Mucosa of stomach (tissue), 1 donor: ENCODE measurements around the gene UVRAG.

ENCODE experiments used
- H3K27me3 ChIP-seq: one replicate; pipeline ENCODE4 v1.7.0; 2013; ENCODE audit warnings: mild to moderate bottlenecking, low read length; ENCODE audit not compliant: control insufficient read depth, insufficient read depth
- H3K36me3 ChIP-seq: one replicate; pipeline ENCODE4 v1.7.0; 2013; ENCODE audit warnings: low read length; ENCODE audit not compliant: control insufficient read depth, insufficient read depth
- H3K4me1 ChIP-seq: one replicate; pipeline ENCODE4 v1.7.0; 2013; ENCODE audit warnings: mild to moderate bottlenecking, low read length; ENCODE audit not compliant: control insufficient read depth, insufficient read depth
- H3K4me3 ChIP-seq: one replicate; pipeline ENCODE4 v1.7.0; 2013; ENCODE audit warnings: low read length
- H3K9ac ChIP-seq: one replicate; pipeline ENCODE4 v1.7.0; 2013; ENCODE audit warnings: mild to moderate bottlenecking, low read length, moderate library complexity
- H3K9me3 ChIP-seq: one replicate; pipeline ENCODE4 v1.7.0; 2013; ENCODE audit warnings: mild to moderate bottlenecking, low read length, moderate library complexity; ENCODE audit not compliant: control insufficient read depth
- donor health status: Pancreatic carcinoma.

Gene UVRAG

DNA sequence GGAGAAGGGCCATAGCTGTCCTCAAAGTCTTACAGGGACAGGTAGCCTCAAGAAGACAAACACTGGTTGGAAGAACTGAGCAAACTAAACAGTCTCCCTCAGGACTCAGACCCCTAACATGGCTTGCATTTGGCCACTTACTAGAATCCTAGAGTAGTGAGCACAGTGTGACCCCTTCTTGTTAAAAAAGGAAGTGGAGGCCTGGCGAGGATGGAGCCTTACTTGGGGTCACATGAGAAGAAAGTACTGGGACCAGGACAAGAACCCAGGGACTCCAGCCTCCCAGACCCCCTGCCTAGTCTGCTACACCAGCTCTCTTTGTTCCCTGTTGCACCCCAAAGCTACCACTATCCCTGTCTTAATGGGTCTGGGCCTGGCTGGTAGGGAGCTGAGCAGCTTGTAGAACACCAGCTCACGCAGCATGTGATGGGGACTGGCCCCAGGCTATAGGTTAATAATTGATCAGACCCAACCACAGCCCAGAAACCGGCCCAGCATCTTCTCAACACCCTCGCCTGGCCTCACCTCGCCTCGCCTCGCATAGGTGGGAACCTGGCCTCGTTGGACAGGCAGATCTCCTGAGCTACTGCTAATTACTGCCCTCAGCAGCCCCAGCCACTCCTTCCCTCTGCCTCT lies 28.8 kb upstream of the UVRAG start:
- no peaks in the 10 kb centered on the region for H3K36me3 ChIP-seq
- H3K4me1 ChIP-seq: peaks cover 41% of the 10 kb centered on the region
- H3K4me3 ChIP-seq: no peak overlapping the region
- no peaks in the 10 kb centered on the region for H3K27me3 ChIP-seq
- no peaks in the 10 kb centered on the region for H3K9me3 ChIP-seq
- no peak overlapping the region for H3K9ac ChIP-seq

DNA sequence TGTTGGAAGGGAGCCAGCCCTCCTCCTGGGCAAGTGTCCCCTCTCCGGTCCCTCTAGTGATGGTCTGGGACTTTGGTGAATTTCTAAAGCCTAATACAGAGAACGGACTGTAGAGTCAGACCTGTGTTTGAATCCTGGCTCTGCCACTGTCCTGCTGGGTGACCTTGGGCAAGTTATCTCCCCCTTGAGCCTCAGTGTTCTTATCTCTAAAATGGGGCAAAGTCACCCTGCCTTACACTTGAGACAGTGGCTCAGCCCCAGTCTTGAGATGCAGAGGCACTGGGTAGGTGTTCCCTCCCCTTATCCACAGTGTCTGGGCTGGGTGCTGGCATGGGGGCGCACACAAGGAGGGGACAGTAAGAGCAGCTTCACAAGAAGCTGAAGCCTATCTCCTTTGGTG lies 25.5 kb upstream of the UVRAG start:
- Histone ChIP-seq H3K4me1 (peaks cover 20% of the 10 kb centered on the region), H3K9me3 (no peaks in the 10 kb centered on the region), H3K4me3 (no peak overlapping the region), H3K27me3 (no peaks in the 10 kb centered on the region), H3K9ac (no peak overlapping the region), H3K36me3 (no peaks in the 10 kb centered on the region)

DNA sequence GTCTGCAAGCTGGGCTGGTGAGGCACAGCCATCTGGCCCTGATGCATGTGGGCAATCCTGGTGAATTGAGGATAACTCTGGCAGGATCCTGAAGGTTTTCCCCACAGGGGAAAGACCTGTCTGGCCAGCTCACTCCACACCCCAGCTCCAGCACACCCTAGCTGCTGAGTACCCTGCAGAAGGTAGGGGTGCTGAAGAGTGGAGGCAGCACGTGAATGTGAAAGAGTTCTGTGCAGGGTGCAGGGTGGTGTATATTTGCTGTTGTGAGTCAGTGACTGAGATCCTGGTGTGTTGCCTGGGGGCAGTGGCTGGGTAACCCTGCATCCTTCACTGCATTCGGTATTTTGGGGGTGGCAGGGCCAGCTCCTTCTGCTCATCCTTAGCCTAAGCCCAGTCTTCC lies 24.0 kb upstream of the UVRAG start:
- Histone ChIP-seq H3K9me3 (no peaks in the 10 kb centered on the region), H3K4me3 (no peak overlapping the region), H3K36me3 (peaks cover 4% of the 10 kb centered on the region), H3K9ac (no peak overlapping the region), H3K4me1 (peaks cover 6% of the 10 kb centered on the region), H3K27me3 (no peaks in the 10 kb centered on the region)

DNA sequence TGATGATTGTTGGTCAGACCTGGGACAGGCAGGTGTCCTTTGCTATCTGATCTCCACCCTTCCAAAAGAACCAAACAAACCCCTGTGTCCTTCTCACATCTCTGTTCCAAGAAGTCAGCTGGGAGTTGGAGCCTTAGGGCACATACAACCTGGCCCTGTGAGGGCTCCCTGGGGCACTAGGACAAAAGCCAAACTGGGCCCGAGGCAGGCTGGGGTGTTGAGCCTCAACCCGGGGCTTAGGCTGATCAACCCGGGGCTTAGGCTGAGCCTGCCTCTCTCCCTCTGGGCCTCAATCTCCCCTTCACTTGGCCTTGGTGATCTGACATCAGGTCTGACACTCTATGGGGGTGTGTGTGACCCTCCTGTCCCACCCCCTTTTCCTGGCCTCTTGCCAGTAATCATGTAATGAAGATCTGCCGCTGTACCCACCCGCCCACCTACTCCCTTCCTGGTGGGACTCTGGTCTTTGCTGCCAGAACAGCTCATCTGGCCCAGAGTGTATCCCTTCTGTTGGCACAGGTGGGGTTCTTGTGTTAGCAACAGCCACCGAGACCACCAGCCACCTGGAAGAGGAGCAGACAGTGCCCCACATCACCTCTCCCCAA lies 22.8 kb upstream of the UVRAG start:
- Histone ChIP-seq H3K4me1 (no peaks in the 10 kb centered on the region), H3K27me3 (no peaks in the 10 kb centered on the region), H3K9ac (no peak overlapping the region), H3K36me3 (peaks cover 4% of the 10 kb centered on the region), H3K4me3 (no peak overlapping the region), H3K9me3 (no peaks in the 10 kb centered on the region)

DNA sequence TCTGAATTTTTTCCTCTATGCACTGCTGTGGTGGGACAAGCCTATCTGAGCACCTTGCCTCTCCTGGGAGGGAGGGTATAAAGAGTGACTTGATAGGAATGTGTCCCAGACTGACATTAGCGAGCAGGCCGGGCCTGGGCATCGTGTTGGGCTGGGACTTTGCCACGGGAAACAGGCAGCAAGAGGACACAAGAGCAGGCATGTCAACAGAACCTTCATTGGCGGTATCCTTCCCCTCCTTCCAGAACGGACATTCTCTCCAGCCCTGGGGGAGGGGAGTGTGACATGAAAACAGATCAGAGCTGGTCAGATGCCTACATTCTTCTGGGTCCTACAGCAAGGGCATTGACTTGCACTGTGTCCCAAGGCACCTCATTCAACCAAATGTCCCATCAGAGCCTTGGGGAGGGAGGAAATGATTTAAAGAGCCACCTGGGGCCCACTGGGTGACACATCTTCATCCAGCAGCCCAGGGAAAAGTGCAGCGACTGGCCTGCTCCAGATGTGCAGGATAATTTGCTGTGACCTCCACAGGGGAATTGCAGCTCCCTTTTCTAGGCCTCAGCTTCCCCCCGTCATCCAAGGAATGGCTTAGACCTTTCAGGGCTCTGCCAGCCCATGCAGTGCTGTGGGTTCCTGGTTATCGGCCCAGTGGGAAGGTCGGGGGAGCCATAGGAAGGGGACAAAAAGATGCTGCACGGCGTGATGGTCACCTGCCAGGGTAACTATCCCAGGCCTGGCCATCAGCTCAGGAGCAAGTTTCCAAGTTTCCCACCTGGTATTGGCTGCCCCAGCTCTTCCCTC lies 21.8 kb upstream of the UVRAG start:
- no peaks in the 10 kb centered on the region for H3K4me1 ChIP-seq
- H3K27me3 ChIP-seq: no peaks in the 10 kb centered on the region
- no peak overlapping the region for H3K4me3 ChIP-seq
- no peaks in the 10 kb centered on the region for H3K9me3 ChIP-seq
- no peak overlapping the region for H3K9ac ChIP-seq
- peaks cover 4% of the 10 kb centered on the region for H3K36me3 ChIP-seq

DNA sequence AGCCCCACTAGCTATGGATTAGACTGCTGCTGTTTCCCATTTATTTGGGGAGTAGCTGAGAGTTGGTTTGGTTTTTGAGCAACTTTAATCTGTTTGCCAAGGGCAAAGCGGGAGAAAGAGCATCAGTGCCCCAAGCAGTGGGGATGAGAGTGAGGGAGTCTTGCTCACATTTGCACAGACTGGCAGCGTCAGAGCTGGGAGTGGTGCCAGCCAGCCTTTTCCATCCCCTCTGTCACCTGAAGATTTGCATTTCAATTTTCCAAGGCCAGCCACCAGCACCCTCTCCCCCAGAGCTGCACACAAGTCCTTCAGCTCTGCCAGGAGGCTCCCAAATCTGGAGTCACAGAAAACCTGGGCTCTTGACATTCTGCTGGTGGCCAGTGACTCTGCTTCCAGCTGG lies 21.0 kb upstream of the UVRAG start:
- H3K27me3 ChIP-seq: no peaks in the 10 kb centered on the region
- no peak overlapping the region for H3K9ac ChIP-seq
- no peaks in the 10 kb centered on the region for H3K9me3 ChIP-seq
- H3K36me3 ChIP-seq: peaks cover 4% of the 10 kb centered on the region
- no peaks in the 10 kb centered on the region for H3K4me1 ChIP-seq
- H3K4me3 ChIP-seq: no peak overlapping the region

DNA sequence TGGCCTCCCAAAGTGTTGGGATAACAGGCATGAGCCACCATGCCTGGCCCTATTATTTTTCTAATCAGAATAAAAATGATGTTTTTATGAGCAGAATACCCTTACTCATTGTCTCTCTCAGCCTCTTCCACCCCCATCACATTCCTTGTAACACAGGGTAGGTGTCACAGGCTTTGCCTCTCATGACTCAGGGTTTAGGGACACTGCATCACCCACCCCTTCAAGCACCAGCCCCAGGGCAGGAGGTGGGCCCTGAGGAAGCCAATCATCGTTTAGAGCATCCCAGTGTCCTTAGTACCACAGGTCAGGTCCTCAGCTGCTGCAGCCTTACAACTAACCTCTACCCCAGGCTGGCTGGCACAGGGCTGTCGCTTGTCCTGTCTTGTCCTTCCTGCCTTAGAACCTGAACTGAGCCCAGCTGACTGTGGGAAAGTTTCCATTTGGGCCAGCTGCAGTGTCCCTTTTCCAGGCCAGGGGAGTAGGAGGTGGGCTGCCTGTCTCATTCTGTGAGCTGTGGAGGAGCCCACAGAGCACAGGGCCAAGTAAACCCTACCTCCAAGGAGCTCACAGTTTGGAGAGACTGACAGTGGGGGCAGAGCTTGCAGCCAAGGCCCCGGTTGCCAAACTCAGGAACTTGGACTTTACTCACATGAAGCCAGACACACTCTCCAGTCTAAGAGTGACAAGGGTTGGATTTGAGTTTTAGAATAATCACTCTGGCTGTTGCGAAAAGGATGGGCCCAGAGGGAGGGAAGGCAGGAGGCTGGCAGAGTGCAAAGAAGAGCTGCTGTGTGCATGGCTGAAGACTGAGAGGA lies 19.5 kb upstream of the UVRAG start:
- Histone ChIP-seq H3K27me3 (no peaks in the 10 kb centered on the region), H3K36me3 (peaks cover 4% of the 10 kb centered on the region), H3K4me3 (no peak overlapping the region), H3K4me1 (no peaks in the 10 kb centered on the region), H3K9ac (no peak overlapping the region), H3K9me3 (no peaks in the 10 kb centered on the region)

DNA sequence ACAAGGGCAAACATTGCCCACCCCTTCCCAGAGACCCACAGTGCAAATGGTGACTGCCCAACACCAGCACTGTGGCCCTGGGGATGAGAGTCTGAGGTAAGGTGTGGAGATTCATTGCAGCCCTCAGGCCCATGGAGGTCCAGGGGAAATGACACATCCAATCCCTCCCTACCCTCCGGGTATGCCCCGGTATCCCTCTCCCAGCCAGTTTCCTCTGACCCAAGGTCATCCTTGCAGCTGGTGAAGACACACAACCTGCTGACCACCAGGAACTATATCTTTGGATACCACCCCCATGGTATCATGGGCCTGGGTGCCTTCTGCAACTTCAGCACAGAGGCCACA lies 18.9 kb upstream of the UVRAG start:
- Histone ChIP-seq H3K36me3 (peaks cover 4% of the 10 kb centered on the region), H3K27me3 (no peaks in the 10 kb centered on the region), H3K9ac (no peak overlapping the region), H3K4me1 (no peaks in the 10 kb centered on the region), H3K9me3 (no peaks in the 10 kb centered on the region), H3K4me3 (no peak overlapping the region)

DNA sequence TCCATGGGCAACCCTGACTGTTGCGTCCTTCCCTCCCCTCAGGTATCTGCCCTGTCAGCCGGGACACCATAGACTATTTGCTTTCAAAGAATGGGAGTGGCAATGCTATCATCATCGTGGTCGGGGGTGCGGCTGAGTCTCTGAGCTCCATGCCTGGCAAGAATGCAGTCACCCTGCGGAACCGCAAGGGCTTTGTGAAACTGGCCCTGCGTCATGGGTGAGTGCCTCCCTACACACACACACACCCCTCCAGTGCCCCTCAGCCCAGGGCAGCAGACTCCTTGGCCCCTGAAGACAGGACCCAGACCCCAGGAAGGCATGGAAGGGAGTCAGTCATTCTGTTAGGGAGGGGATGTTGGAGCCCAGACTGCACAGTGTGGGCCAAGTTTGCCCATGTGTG lies 17.9 kb upstream of the UVRAG start:
- H3K9ac ChIP-seq: no peak overlapping the region
- H3K4me1 ChIP-seq: no peaks in the 10 kb centered on the region
- H3K36me3 ChIP-seq: peaks cover 4% of the 10 kb centered on the region

DNA sequence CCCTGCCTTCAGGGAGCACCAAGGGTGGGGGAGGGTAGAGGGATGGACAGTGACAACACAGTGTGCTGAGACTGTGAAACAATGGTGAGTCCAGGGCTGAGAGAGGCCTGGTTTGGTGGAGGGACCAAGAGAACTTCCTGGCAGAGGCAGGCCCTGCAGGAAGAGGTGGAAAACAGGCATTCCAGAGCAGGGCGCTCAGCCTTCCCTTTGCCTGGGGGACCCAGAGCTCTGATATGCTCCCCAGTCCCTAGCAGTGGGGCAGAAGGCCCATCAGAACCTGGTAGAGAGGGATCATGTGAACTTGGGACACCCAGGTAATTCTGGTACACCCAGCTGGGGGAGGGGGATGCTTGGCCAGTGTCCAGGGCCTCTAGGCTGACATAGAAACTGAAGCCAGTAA lies 17.2 kb upstream of the UVRAG start:
- peaks cover 4% of the 10 kb centered on the region for H3K36me3 ChIP-seq
- no peak overlapping the region for H3K9ac ChIP-seq
- H3K4me3 ChIP-seq: no peak overlapping the region
- H3K9me3 ChIP-seq: no peaks in the 10 kb centered on the region
- no peaks in the 10 kb centered on the region for H3K27me3 ChIP-seq
- no peaks in the 10 kb centered on the region for H3K4me1 ChIP-seq

More for the DNA sequence above, 17.9 kb upstream of the UVRAG start:
- Histone ChIP-seq H3K4me3 (no peak overlapping the region), H3K9me3 (no peaks in the 10 kb centered on the region), H3K27me3 (no peaks in the 10 kb centered on the region)

DNA sequence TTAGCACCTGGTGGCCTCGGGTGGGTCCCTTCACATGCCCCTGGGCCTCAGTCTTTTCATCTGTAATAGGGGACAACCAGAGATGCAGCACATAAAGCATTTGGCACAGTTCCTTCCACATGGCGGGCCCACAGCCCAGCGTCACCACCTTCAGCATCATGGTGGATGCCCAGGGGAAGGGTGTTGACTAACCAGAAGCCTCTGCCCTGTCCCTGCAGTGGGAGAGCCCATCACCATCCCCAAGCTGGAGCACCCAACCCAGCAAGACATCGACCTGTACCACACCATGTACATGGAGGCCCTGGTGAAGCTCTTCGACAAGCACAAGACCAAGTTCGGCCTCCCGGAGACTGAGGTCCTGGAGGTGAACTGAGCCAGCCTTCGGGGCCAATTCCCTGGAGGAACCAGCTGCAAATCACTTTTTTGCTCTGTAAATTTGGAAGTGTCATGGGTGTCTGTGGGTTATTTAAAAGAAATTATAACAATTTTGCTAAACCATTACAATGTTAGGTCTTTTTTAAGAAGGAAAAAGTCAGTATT lies 14.8 kb upstream of the UVRAG start:
- no peaks in the 10 kb centered on the region for H3K9me3 ChIP-seq
- peaks cover 4% of the 10 kb centered on the region for H3K36me3 ChIP-seq
- H3K27me3 ChIP-seq: no peaks in the 10 kb centered on the region
- H3K9ac ChIP-seq: no peak overlapping the region
- H3K4me1 ChIP-seq: no peaks in the 10 kb centered on the region
- H3K4me3 ChIP-seq: no peak overlapping the region
